IMR-90 (cell line): ENCODE results near the gene WDTC1. TPM values are rescaled to one million over a fixed set of nuclear protein-coding genes. Genes with fewer than 3 reads are reported as not detected.

Experiments used
- ATAC-seq: fragments of 200-7000 bp; cut with Tn5 transposase; 2 replicates; pipeline ENCODE4 v1.9.1; 2020; ENCODE audit warnings: low read depth, mild to moderate bottlenecking, moderate library complexity
- BruUV-seq: library from RNA; stranded (reverse); fragments of 400-500 nt; replicated peaks from 2 replicates; lab custom pipeline; 2021; lab: Mats Ljungman, UMichigan
- CTCF ChIA-PET: fragments of 300-600 bp; formaldehyde crosslinking; extraction: SDS; loops from one replicate; lab custom pipeline; 2021; ENCODE audit warnings: antibody characterized with exemption; lab: Yijun Ruan, JAX
- POLR2A ChIA-PET: fragments of 300-600 bp; sonication (Branson Sonifier 250); formaldehyde crosslinking; loops from one replicate; lab custom pipeline; 2022; ENCODE audit warnings: antibody characterized with exemption; ENCODE audit not compliant: unreplicated experiment; lab: Charles Lee
- DNase-seq: peaks from one replicate; pipeline ENCODE4 v3.0.0; 2013
- H2AFZ ChIP-seq: replicated peaks from 2 replicates; pipeline ENCODE3; 2013; ENCODE audit warnings: low read length, mild to moderate bottlenecking; ENCODE audit not compliant: poor library complexity
- H2AK5ac ChIP-seq: 2 replicates; pipeline ENCODE4 v1.6.1; 2013; ENCODE audit warnings: low read depth, low read length, inconsistent platforms
- H2AK9ac ChIP-seq: replicated peaks from 2 replicates; pipeline ENCODE3; 2013; ENCODE audit warnings: mild to moderate bottlenecking, low read depth, low read length, moderate library complexity; ENCODE audit not compliant: poor library complexity
- H2BK120ac ChIP-seq: 2 replicates; pipeline ENCODE4 v1.6.1; 2013; ENCODE audit warnings: low read depth, low read length, inconsistent platforms
- H2BK15ac ChIP-seq: 3 replicates; pipeline ENCODE4 v1.6.1; 2013; ENCODE audit warnings: low read depth, low read length, inconsistent platforms
- H2BK20ac ChIP-seq: 2 replicates; pipeline ENCODE4 v1.6.1; 2013; ENCODE audit warnings: low read depth, mild to moderate bottlenecking, inconsistent platforms, low read length, moderate library complexity
- H2BK5ac ChIP-seq: 2 replicates; pipeline ENCODE4 v1.6.1; 2013; ENCODE audit warnings: mild to moderate bottlenecking, low read depth, low read length, inconsistent platforms; ENCODE audit not compliant: poor library complexity, severe bottlenecking
- H3K14ac ChIP-seq: replicated peaks from 2 replicates; pipeline ENCODE4 v1.6.1; 2013; ENCODE audit warnings: low read depth, low read length, inconsistent platforms
- H3K18ac ChIP-seq: 2 replicates; pipeline ENCODE4 v1.6.1; 2013; ENCODE audit warnings: low read depth, low read length, control low read depth
- H3K23ac ChIP-seq: 2 replicates; pipeline ENCODE4 v1.6.1; 2013; ENCODE audit warnings: low read depth, low read length, inconsistent platforms
- H3K27ac ChIP-seq: 2 replicates; pipeline ENCODE4 v1.5.1; 2013; ENCODE audit warnings: mild to moderate bottlenecking, control low read depth, low read length; ENCODE audit not compliant: insufficient read depth
- H3K27me3 ChIP-seq: 2 replicates; pipeline ENCODE4 v1.6.1; 2013; ENCODE audit warnings: low read length; ENCODE audit not compliant: control insufficient read depth, insufficient read depth
- H3K36me3 ChIP-seq: 2 replicates; pipeline ENCODE4 v1.6.1; 2013; ENCODE audit warnings: low read length, mixed read lengths; ENCODE audit not compliant: control insufficient read depth, insufficient read depth
- H3K4ac ChIP-seq: 2 replicates; pipeline ENCODE4 v1.6.1; 2013; ENCODE audit warnings: low read depth, low read length, inconsistent platforms
- H3K4me1 ChIP-seq: 2 replicates; pipeline ENCODE4 v1.6.1; 2013; ENCODE audit warnings: low read length, mixed read lengths; ENCODE audit not compliant: control insufficient read depth, insufficient read depth
- H3K4me2 ChIP-seq: 2 replicates; pipeline ENCODE4 v1.6.1; 2013; ENCODE audit warnings: low read depth, mild to moderate bottlenecking, control low read depth, low read length, moderate library complexity
- H3K4me3 ChIP-seq: 2 replicates; pipeline ENCODE4 v1.5.1; 2013; ENCODE audit warnings: low read depth, mild to moderate bottlenecking, control low read depth, low read length, moderate library complexity; ENCODE audit not compliant: insufficient read depth
- H3K56ac ChIP-seq: 2 replicates; pipeline ENCODE4 v1.6.1; 2013; ENCODE audit warnings: low read length, inconsistent platforms; ENCODE audit not compliant: insufficient read depth; ENCODE audit errors: extremely low read depth
- H3K79me1 ChIP-seq, 2 experiments: 2 replicates each; pipeline ENCODE4 v1.6.1; 2013; ENCODE audit warnings: low read length in 2 of 2, inconsistent platforms in 1 of 2, low read depth in 1 of 2
- H3K9ac ChIP-seq: 2 replicates; pipeline ENCODE4 v1.6.1; 2013; ENCODE audit warnings: low read depth, low read length, control low read depth
- H3K9me1 ChIP-seq: 2 replicates; pipeline ENCODE4 v1.6.1; 2013; ENCODE audit warnings: low read length, inconsistent platforms; ENCODE audit not compliant: insufficient read depth
- H3K9me3 ChIP-seq: 2 replicates; pipeline ENCODE4 v1.6.1; 2013; ENCODE audit warnings: low read length; ENCODE audit not compliant: control insufficient read depth, insufficient read depth
- H4K20me1 ChIP-seq: 2 replicates; pipeline ENCODE4 v1.6.1; 2013; ENCODE audit warnings: low read length, inconsistent platforms; ENCODE audit not compliant: insufficient read depth
- H4K5ac ChIP-seq: 2 replicates; pipeline ENCODE4 v1.6.1; 2013; ENCODE audit warnings: mild to moderate bottlenecking, low read depth, low read length, control low read depth
- H4K8ac ChIP-seq, 2 experiments: 2 replicates each; pipeline ENCODE4 v1.6.1; 2013; ENCODE audit warnings: low read depth in 2 of 2, low read length in 2 of 2, control low read depth in 1 of 2, inconsistent platforms in 1 of 2
- H4K91ac ChIP-seq: 2 replicates; pipeline ENCODE4 v1.6.1; 2013; ENCODE audit warnings: low read depth, low read length, inconsistent platforms; ENCODE audit not compliant: insufficient read depth
- CEBPB ChIP-seq: IDR thresholded peaks from 2 replicates; pipeline ENCODE4 v1.6.1; 2012; ENCODE audit warnings: low read depth, low read length, improper control_type of control experiment
- CTCF ChIP-seq: conservative IDR thresholded peaks from 2 replicates; pipeline ENCODE4 v1.5.1; 2012; ENCODE audit warnings: mild to moderate bottlenecking, low read depth, low read length, improper control_type of control experiment
- MAZ ChIP-seq: IDR thresholded peaks from 2 replicates; pipeline ENCODE4 v1.6.1; 2012; ENCODE audit warnings: low read depth, mild to moderate bottlenecking, low read length, improper control_type of control experiment, moderate library complexity, borderline replicate concordance
- SMC3 ChIP-seq: fragments of 150-350 bp; IDR thresholded peaks from 2 replicates; pipeline ENCODE4 v1.6.1; 2016; ENCODE audit warnings: low read depth, mild to moderate bottlenecking, antibody characterized with exemption, low read length, moderate library complexity
- WGBS, 2 experiments: methylation state at CpG; one replicate each; pipeline versions ENCODE4 v1.1.5 to v1.1.7; 2013; ENCODE audit warnings: missing lambda C conversion rate in 2 of 2; ENCODE audit not compliant: insufficient read length in 1 of 2; ENCODE audit errors: extremely low coverage in 2 of 2; 5-methylcytosine and 5-hydroxymethylcytosine counted together
- dilution Hi-C: fragments of 300-500 bp; cut with HindIII; formaldehyde crosslinking; loops from one replicate; pipeline ENCODE4 v1.14.3; 2018; ENCODE audit warnings: low sequenced_read_pairs; ENCODE audit not compliant: unreplicated experiment
- in situ Hi-C: fragments of 300-500 bp; cut with MboI; formaldehyde crosslinking; loops from 3 replicates; pipeline ENCODE4 v1.14.3; 2019; ENCODE audit warnings: low sequenced_read_pairs, inconsistent platforms, mixed read lengths
- intact Hi-C: fragments of 100-400 bp; cut with micrococcal nuclease; formaldehyde crosslinking; loops from 2 replicates; pipeline ENCODE4 v1.10.0; 2022
- polyA plus RNA-seq, 3 experiments: library from polyadenylated mRNA; depleted of rRNA; stranded (reverse); fragments of >200 nt; gene quantifications; 2 replicates each; pipeline ENCODE4 v1.2.3, GENCODE V29; 2012; ENCODE audit warnings: low replicate concordance in 1 of 3
- total RNA-seq: library from RNA; depleted of rRNA; stranded (reverse); fragments of >200 nt; gene quantifications from 2 replicates; pipeline ENCODE4 v1.2.3, GENCODE V29; 2012

WDTC1 gene
- total and polyA plus RNA-seq, 2 of the 4 experiments (the other 2 are of a cell fraction) = 9.9 to 15.2 TPM

GRCh38 chr1:27225621-27226020 is 8.8 kb upstream of the WDTC1 start:
- ChIA-PET POLR2A (interaction anchor here (0.6 kb wide), 1 partner anchor 120 kb away, joined by 5 read pairs; no protein-coding TSS in a partner anchor), CTCF (no interaction called here)
- no TSS peak for BruUV-seq
- Histone ChIP-seq H2AFZ (no peak overlapping the region), H3K4me1 (no peaks in the 10 kb centered on the region), H3K27ac (no peak overlapping the region), H3K4me2 (no peak overlapping the region), H3K56ac (no peak overlapping the region), H3K36me3 (no peaks in the 10 kb centered on the region), H2BK5ac (no peak overlapping the region), H2BK120ac (no peak overlapping the region), H3K9ac (no peak overlapping the region), H4K8ac (no peak overlapping the region), H3K27me3 (no peaks in the 10 kb centered on the region; the same call in 1 of the 2 replicates), H3K79me1 (no peaks in the 10 kb centered on the region), H3K9me1 (no peaks in the 10 kb centered on the region), H3K4me3 (no peak overlapping the region), H3K4ac (no peak overlapping the region), H3K23ac (no peak overlapping the region), H3K9me3 (no peaks in the 10 kb centered on the region), H3K14ac (no peak overlapping the region), H2BK15ac (no peak overlapping the region), H4K5ac (no peak overlapping the region), H4K91ac (no peak overlapping the region), H4K20me1 (no peaks in the 10 kb centered on the region), H3K18ac (no peak overlapping the region), H2BK20ac (no peak overlapping the region), H2AK9ac (no peak overlapping the region), H2AK5ac (no peak overlapping the region)
- DNase-seq = no peak
- dilution Hi-C loops = no loop called here
- no peak for ATAC-seq
- intact Hi-C loops = no loop called here
- in situ Hi-C loops = no loop called here
- WGBS, 2 experiments = no CpG with 5 or more reads among the region's 3 CpGs
- TF ChIP-seq SMC3 (no peak), MAZ (no peak), CEBPB (no peak), CTCF (no peak)
